ENCODE data around the gene SIGLEC15. TPM values are rescaled to one million over a fixed set of nuclear protein-coding genes. Genes with fewer than 3 reads are reported as not detected.

Gene SIGLEC15
- total RNA-seq, 1 experiment from 2014 or later, result not detected

GRCh38 chr18:45854036-45854586, 28.6 kb downstream of the SIGLEC15 start:
- Histone ChIP-seq H3K79me2 (ENCODE audit: insufficient read depth, low read length) (no peaks in the 10 kb centered on the region), H3K4me1 (ENCODE audit: control insufficient read depth in 1 of 2, insufficient read depth in 2 of 2, low read length in 2 of 2) (no peaks in the 10 kb centered on the region), H3K4me3 (replicated peaks in 1 of 2; ENCODE audit: low read depth in 1 of 2, low read length in 2 of 2) (no peak overlapping the region), H3K9me3 (ENCODE audit: control insufficient read depth in 1 of 2, insufficient read depth in 1 of 2, low read depth in 1 of 2, low read length in 2 of 2) (no peaks in the 10 kb centered on the region), H4K20me1 (ENCODE audit: insufficient read depth) (no peaks in the 10 kb centered on the region), H3K4me2 (ENCODE audit: low read length) (no peak overlapping the region), H3K9ac (ENCODE audit: low read length) (no peak overlapping the region), H3K9me2 (ENCODE audit: insufficient read depth) (no peaks in the 10 kb centered on the region), H3K36me3 (ENCODE audit: control insufficient read depth in 1 of 2, insufficient read depth in 2 of 2, low read length in 2 of 2) (peaks cover 2 to 4% of the 10 kb centered on the region in 2 experiments; a peak in 3 of 4 replicates), H3K27me3 (ENCODE audit: insufficient read depth, low read length) (no peaks in the 10 kb centered on the region), H2AFZ (ENCODE audit: low read depth, low read length, poor library complexity, severe bottlenecking) (no peak overlapping the region), H3K27ac (ENCODE audit: low read depth, low read length) (no peak overlapping the region)
- intact Hi-C loops (cut with micrococcal nuclease), result no loop called here
- ATAC-seq (no peak), DNase-seq (ENCODE audit: low read depth, low spot score) (no peak)
- ChIA-PET POLR2A (no interaction called here), RAD21 (ENCODE audit: low non-redundant PET in 1 of 2, low total read pairs in 2 of 2, uncharacterized antibody in 2 of 2, unreplicated experiment in 2 of 2) (no interaction called here), CTCF (no interaction called here)
- TF ChIP-seq EGR1 (IDR thresholded peaks at IDR 0.05; ENCODE audit: low read depth) (no peak), ZBTB33 (IDR thresholded peaks at IDR 0.05; ENCODE audit: extremely low read depth, insufficient replicate concordance, low read length) (no peak), SP1 (IDR thresholded peaks at IDR 0.05; ENCODE audit: low read depth) (no peak), FOSL1 (IDR thresholded peaks at IDR 0.05; ENCODE audit: low read depth) (no peak), ZNF274 (IDR thresholded peaks at IDR 0.05; ENCODE audit: low read depth, low read length) (no peak), POLR2AphosphoS5 (IDR thresholded peaks at IDR 0.05; ENCODE audit: low read depth, low read length) (no peak), SIN3A (IDR thresholded peaks at IDR 0.05; ENCODE audit: low read depth) (no peak)
- no TSS peak for BruUV-seq (replicated peaks)

- Histone ChIP-seq H3K4me3 (replicated peaks in 1 of 2; ENCODE audit: low read depth in 1 of 2, low read length in 2 of 2) (no peak overlapping the region), H3K27ac (ENCODE audit: low read depth, low read length) (no peak overlapping the region), H3K36me3 (ENCODE audit: control insufficient read depth in 1 of 2, insufficient read depth in 2 of 2, low read length in 2 of 2) (peaks cover 2 to 4% of the 10 kb centered on the region in 2 experiments; a peak in 3 of 4 replicates), H4K20me1 (ENCODE audit: insufficient read depth) (no peaks in the 10 kb centered on the region), H2AFZ (ENCODE audit: low read depth, low read length, poor library complexity, severe bottlenecking) (no peak overlapping the region), H3K4me1 (ENCODE audit: control insufficient read depth in 1 of 2, insufficient read depth in 2 of 2, low read length in 2 of 2) (no peaks in the 10 kb centered on the region), H3K4me2 (ENCODE audit: low read length) (no peak overlapping the region), H3K27me3 (ENCODE audit: insufficient read depth, low read length) (no peaks in the 10 kb centered on the region), H3K9me2 (ENCODE audit: insufficient read depth) (no peaks in the 10 kb centered on the region), H3K79me2 (ENCODE audit: insufficient read depth, low read length) (no peaks in the 10 kb centered on the region), H3K9ac (ENCODE audit: low read length) (no peak overlapping the region), H3K9me3 (ENCODE audit: control insufficient read depth in 1 of 2, insufficient read depth in 1 of 2, low read depth in 1 of 2, low read length in 2 of 2) (no peaks in the 10 kb centered on the region)
- RAD21 ChIA-PET (ENCODE audit: low non-redundant PET in 1 of 2, low total read pairs in 2 of 2, uncharacterized antibody in 2 of 2, unreplicated experiment in 2 of 2), result no interaction called here
- no TSS peak for BruUV-seq (replicated peaks)
- POLR2A ChIA-PET, result no interaction called here
- DNase-seq (ENCODE audit: low read depth, low spot score) (no peak), ATAC-seq (no peak)
- CTCF ChIA-PET, result no interaction called here
- intact Hi-C loops (cut with micrococcal nuclease), result loop anchor here (5.0 kb wide), 1 partner anchor 51 kb away; no protein-coding TSS in a partner anchor
- no peak for TF ChIP-seq ELF1 (IDR thresholded peaks at IDR 0.05; ENCODE audit: borderline replicate concordance, low read depth)
- no peak for TF ChIP-seq EGR1 (IDR thresholded peaks at IDR 0.05; ENCODE audit: low read depth)
- TF ChIP-seq FOSL1 (IDR thresholded peaks at IDR 0.05; ENCODE audit: low read depth), result no peak
- TF ChIP-seq ATF3 (IDR thresholded peaks at IDR 0.05), result no peak
- TF ChIP-seq ZBTB33 (IDR thresholded peaks at IDR 0.05; ENCODE audit: extremely low read depth, insufficient replicate concordance, low read length), result no peak
- TF ChIP-seq SIN3A (IDR thresholded peaks at IDR 0.05; ENCODE audit: low read depth), result no peak
- no peak for TF ChIP-seq REST (IDR thresholded peaks at IDR 0.05; ENCODE audit: low read depth)
- no peak for TF ChIP-seq CBX3 (IDR thresholded peaks at IDR 0.05; ENCODE audit: low read depth)
Observed at GRCh38 chr18:45856531-45856930, 31.1 kb downstream of the SIGLEC15 start.
